Body of pancreas (tissue), 4 donors: ENCODE results near the gene TMBIM6. TPM values are rescaled to one million over a fixed set of nuclear protein-coding genes. Genes with fewer than 3 reads are reported as not detected.

ENCODE experiments used
- ATAC-seq: fragments of 150-250 bp; one replicate; pipeline ENCODE4 v1.9.1; 2016
- DNase-seq, 4 donors: peaks; one replicate each; pipeline ENCODE4 v3.0.0-alpha.2; 2019
- H3K27ac ChIP-seq, 4 donors: fragments of 200-600 bp; sonication (generic); 1 replicate in 3 of 4; 2 replicates in 1 of 4; pipeline versions ENCODE4 v1.5.1 to v1.6.1; 2016 to 2019; ENCODE audit warnings: mild to moderate bottlenecking in 1 of 4, mixed read lengths in 1 of 4, moderate library complexity in 1 of 4
- H3K27me3 ChIP-seq, 2 donors: fragments of 200-600 bp; sonication (generic); one replicate each; pipeline ENCODE4 v1.6.0; 2016; ENCODE audit warnings: mild to moderate bottlenecking in 1 of 2
- H3K36me3 ChIP-seq, 2 donors: fragments of 200-600 bp; sonication (generic); replicated peaks in 1 of 2; 2 replicates each; pipeline ENCODE4 v1.5.1; 2016; ENCODE audit warnings: low read depth in 2 of 2; ENCODE audit not compliant: insufficient read depth in 1 of 2
- H3K4me1 ChIP-seq: fragments of 200-600 bp; sonication (generic); one replicate; pipeline ENCODE4 v1.6.0; 2016
- H3K4me3 ChIP-seq, 2 donors: fragments of 200-600 bp; sonication (generic); 1 replicate in 1 of 2; 2 replicates in 1 of 2; pipeline ENCODE4 v1.5.1; 2016 to 2019
- H3K9me3 ChIP-seq, 3 donors: fragments of 200-600 bp; sonication (generic); 1 replicate in 2 of 3; 2 replicates in 1 of 3; pipeline ENCODE4 v1.5.1; 2016
- POLR2A ChIP-seq, 3 donors: fragments of 450-650 bp; IDR thresholded peaks; one replicate each; pipeline ENCODE4 v1.6.1; 2016; ENCODE audit warnings: antibody characterized with exemption in 3 of 3, mild to moderate bottlenecking in 2 of 3
- WGBS, 2 donors: methylation state at CpG; one replicate each; pipeline ENCODE4 v1.1.5; 2017; 5-methylcytosine and 5-hydroxymethylcytosine counted together
- intact Hi-C: fragments of 100-400 bp; cut with DNase I; formaldehyde crosslinking; loops from one replicate; pipeline ENCODE4 v1.15.1; 2023
- total RNA-seq, 2 donors: library from RNA; depleted of rRNA; stranded (reverse); fragments of >200 nt; gene quantifications; one replicate each; pipeline ENCODE4 v1.1.0, GENCODE V29; 2016
- TF ChIP-seq, protein P1 (sequence below), 7 experiments: fragments of 450-650 bp in 4 of 7; fragments of 200-600 bp in 3 of 7; sonication (generic) in 3 of 7; IDR thresholded peaks; one replicate each; pipeline ENCODE4 v1.5.1; 2016 to 2019; ENCODE audit warnings: antibody characterized with exemption in 7 of 7

TMBIM6 gene
- total RNA-seq, 2 donors from 2014 or later = 234 to 256 TPM

- peak; percentile 74 for ATAC-seq
Observed at GRCh38 chr12:49741882-49742620, 694 bp downstream of the TMBIM6 start.

GRCh38 chr12:49744363-49744885 is 3.1 kb downstream of the TMBIM6 start:
- H3K36me3 ChIP-seq = no peaks in the 10 kb centered on the region
- no peak overlapping the region for H3K27ac ChIP-seq
- ATAC-seq (no peak), DNase-seq (no peak)
- H3K4me3 ChIP-seq = no peak overlapping the region
- no peaks in the 10 kb centered on the region for H3K9me3 ChIP-seq
- intact Hi-C loops = no loop called here
- no peaks in the 10 kb centered on the region for H3K27me3 ChIP-seq
- peaks cover 60% of the 10 kb centered on the region for H3K4me1 ChIP-seq
- WGBS, 2 donors = 37 to 46% methylated on average over 3 of the region's 3 CpGs
- TF ChIP-seq POLR2A (IDR thresholded peaks at IDR 0.05) = no peak
- TF ChIP-seq, protein P1, sequence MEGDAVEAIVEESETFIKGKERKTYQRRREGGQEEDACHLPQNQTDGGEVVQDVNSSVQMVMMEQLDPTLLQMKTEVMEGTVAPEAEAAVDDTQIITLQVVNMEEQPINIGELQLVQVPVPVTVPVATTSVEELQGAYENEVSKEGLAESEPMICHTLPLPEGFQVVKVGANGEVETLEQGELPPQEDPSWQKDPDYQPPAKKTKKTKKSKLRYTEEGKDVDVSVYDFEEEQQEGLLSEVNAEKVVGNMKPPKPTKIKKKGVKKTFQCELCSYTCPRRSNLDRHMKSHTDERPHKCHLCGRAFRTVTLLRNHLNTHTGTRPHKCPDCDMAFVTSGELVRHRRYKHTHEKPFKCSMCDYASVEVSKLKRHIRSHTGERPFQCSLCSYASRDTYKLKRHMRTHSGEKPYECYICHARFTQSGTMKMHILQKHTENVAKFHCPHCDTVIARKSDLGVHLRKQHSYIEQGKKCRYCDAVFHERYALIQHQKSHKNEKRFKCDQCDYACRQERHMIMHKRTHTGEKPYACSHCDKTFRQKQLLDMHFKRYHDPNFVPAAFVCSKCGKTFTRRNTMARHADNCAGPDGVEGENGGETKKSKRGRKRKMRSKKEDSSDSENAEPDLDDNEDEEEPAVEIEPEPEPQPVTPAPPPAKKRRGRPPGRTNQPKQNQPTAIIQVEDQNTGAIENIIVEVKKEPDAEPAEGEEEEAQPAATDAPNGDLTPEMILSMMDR (IDR thresholded peaks at IDR 0.05) = no peak

More at GRCh38 chr12:49741882-49742620, 694 bp downstream of the TMBIM6 start:
- Histone ChIP-seq H3K27me3 (no peaks in the 10 kb centered on the region), H3K36me3 (no peaks in the 10 kb centered on the region), H3K4me1 (peaks cover 39% of the 10 kb centered on the region), H3K27ac (peak overlapping the region; percentile 96 to 98 (median 98)), H3K9me3 (no peaks in the 10 kb centered on the region), H3K4me3 (peak overlapping the region; percentile 48 to 51)
- TF ChIP-seq POLR2A (IDR thresholded peaks at IDR 0.05) = no peak
- TF ChIP-seq, protein P1 (IDR thresholded peaks at IDR 0.05) = no peak
- 0% methylated on average over 4 to 35 of the region's 35 CpGs for WGBS, 2 donors
- intact Hi-C loops = no loop called here
- peak; percentile 90 to 95 (median 93) for DNase-seq

GRCh38 chr12:49748306-49748705 is 6.9 kb downstream of the TMBIM6 start:
- WGBS, 2 donors = 17 to 44% methylated on average over 1 of the region's 1 CpG
- peaks cover 77% of the 10 kb centered on the region for H3K4me1 ChIP-seq
- no peak for ATAC-seq
- no peaks in the 10 kb centered on the region for H3K9me3 ChIP-seq
- intact Hi-C loops = no loop called here
- H3K27me3 ChIP-seq = no peaks in the 10 kb centered on the region
- DNase-seq = no peak
- no peak overlapping the region for H3K27ac ChIP-seq
- H3K4me3 ChIP-seq = no peak overlapping the region
- H3K36me3 ChIP-seq = peaks cover 0 to 3% of the 10 kb centered on the region in 2 donors
- no peak for TF ChIP-seq POLR2A (IDR thresholded peaks at IDR 0.05)
- TF ChIP-seq, protein P1 (IDR thresholded peaks at IDR 0.05) = no peak

GRCh38 chr12:49748800-49749199 is 7.4 kb downstream of the TMBIM6 start:
- intact Hi-C loops = no loop called here
- no peak for ATAC-seq

More at GRCh38 chr12:49748800-49749199, 7.4 kb downstream of the TMBIM6 start:
- no peak for DNase-seq
- H3K9me3 ChIP-seq = no peaks in the 10 kb centered on the region
- H3K4me3 ChIP-seq = no peak overlapping the region
- H3K36me3 ChIP-seq = peaks cover 0 to 4% of the 10 kb centered on the region in 2 donors
- peaks cover 72% of the 10 kb centered on the region for H3K4me1 ChIP-seq
- no peak for TF ChIP-seq POLR2A (IDR thresholded peaks at IDR 0.05)
- TF ChIP-seq, protein P1 (IDR thresholded peaks at IDR 0.05) = no peak
- WGBS, 2 donors = 28 to 34% methylated on average over 3 of the region's 3 CpGs
- no peaks in the 10 kb centered on the region for H3K27me3 ChIP-seq
- H3K27ac ChIP-seq = no peak overlapping the region
